Hepatocyte (in vitro differentiated cells): Measurements from ENCODE around the gene DACH2. TPM values are rescaled to one million over a fixed set of nuclear protein-coding genes. Genes with fewer than 3 reads are reported as not detected.
A peak's percentile ranks its signal among the peaks of the same experiment; 100 is the strongest.
"Not testable (repeated sequence)": the region's sequence is repeated elsewhere in the genome, so short reads cannot be mapped to it uniquely, and the experiment has no call there.

Source experiments
- DNase-seq: peaks from one replicate; pipeline ENCODE4 v3.0.0-alpha.2; 2016; ENCODE audit warnings: low spot score
- H2AFZ ChIP-seq: fragments of 200-600 bp; sonication (generic); 2 replicates; pipeline ENCODE4 v1.6.0; 2016; ENCODE audit warnings: antibody characterized with exemption, mild to moderate bottlenecking
- H3K27ac ChIP-seq: fragments of 200-600 bp; sonication (generic); 2 replicates; pipeline ENCODE4 v1.5.1; 2016; ENCODE audit warnings: mild to moderate bottlenecking
- H3K27me3 ChIP-seq: fragments of 200-600 bp; sonication (generic); 2 replicates; pipeline ENCODE4 v1.6.1; 2016
- H3K36me3 ChIP-seq: fragments of 200-600 bp; sonication (generic); replicated peaks from 2 replicates; pipeline ENCODE4 v1.5.1; 2016; ENCODE audit warnings: low read depth; ENCODE audit not compliant: insufficient read depth
- H3K4me1 ChIP-seq: fragments of 200-600 bp; sonication (generic); 2 replicates; pipeline ENCODE4 v1.5.1; 2016; ENCODE audit warnings: mild to moderate bottlenecking, moderate library complexity; ENCODE audit not compliant: insufficient read depth
- H3K4me2 ChIP-seq: fragments of 200-600 bp; sonication (generic); 2 replicates; pipeline ENCODE4 v1.6.0; 2016
- H3K4me3 ChIP-seq: fragments of 200-600 bp; sonication (generic); 2 replicates; pipeline ENCODE4 v1.5.1; 2016; ENCODE audit warnings: mild to moderate bottlenecking
- H3K79me2 ChIP-seq: fragments of 200-600 bp; sonication (generic); 2 replicates; pipeline ENCODE4 v1.6.0; 2017; ENCODE audit warnings: mild to moderate bottlenecking
- H3K9me2 ChIP-seq: fragments of 200-600 bp; sonication (generic); replicated peaks from 2 replicates; pipeline ENCODE4 v1.6.0; 2017; ENCODE audit warnings: mild to moderate bottlenecking; ENCODE audit not compliant: insufficient read depth
- H3K9me3 ChIP-seq: fragments of 200-600 bp; sonication (generic); 2 replicates; pipeline ENCODE4 v1.5.1; 2016; ENCODE audit warnings: low read depth, mild to moderate bottlenecking
- H4K20me1 ChIP-seq: fragments of 200-600 bp; sonication (generic); 2 replicates; pipeline ENCODE4 v1.6.0; 2016; ENCODE audit warnings: mild to moderate bottlenecking; ENCODE audit not compliant: insufficient read depth, poor library complexity, severe bottlenecking
- CTCF ChIP-seq: fragments of 200-600 bp; sonication (generic); IDR thresholded peaks from 2 replicates; pipeline ENCODE4 v1.5.1; 2016; ENCODE audit warnings: antibody characterized with exemption, mild to moderate bottlenecking; ENCODE audit not compliant: poor library complexity
- EZH2 ChIP-seq: fragments of 200-600 bp; sonication (generic); IDR thresholded peaks from 2 replicates; pipeline ENCODE4 v1.6.1; 2016; ENCODE audit warnings: antibody characterized with exemption, mild to moderate bottlenecking, borderline replicate concordance
- EZH2phosphoT487 ChIP-seq: fragments of 200-600 bp; sonication (generic); IDR thresholded peaks from one replicate; pipeline ENCODE4 v1.6.1; 2018; ENCODE audit warnings: antibody characterized with exemption, mild to moderate bottlenecking, low read depth, moderate library complexity; ENCODE audit not compliant: unreplicated experiment, severe bottlenecking
- WGBS: methylation state at CpG from one replicate; pipeline ENCODE4 v1.1.6; 2016; ENCODE audit warnings: low lambda C conversion rate; ENCODE audit errors: missing lambda C conversion rate; 5-methylcytosine and 5-hydroxymethylcytosine counted together
- polyA plus RNA-seq: library from polyadenylated mRNA; unstranded; fragments of >200 nt; fragmentation: Nextera tagmentation; extraction: Ambion mirVana; gene quantifications from 2 replicates; pipeline ENCODE4 v1.2.1, GENCODE V29; 2016
- total RNA-seq: library from RNA; depleted of rRNA; stranded (reverse); fragments of >200 nt; gene quantifications from 2 replicates; pipeline ENCODE4 v1.2.3, GENCODE V29; 2014

DACH2 gene
- total and polyA plus RNA-seq, 2 experiments from 2014 or later: 0.67 to 0.87 TPM

- no peaks in the 10 kb centered on the region for H3K9me2 ChIP-seq
- no peak overlapping the region for H3K4me2 ChIP-seq
- H4K20me1 ChIP-seq: no peaks in the 10 kb centered on the region
- DNase-seq: peak; percentile 39
- no peak overlapping the region for H2AFZ ChIP-seq
- no peak overlapping the region for H3K27ac ChIP-seq
- no peaks in the 10 kb centered on the region for H3K4me1 ChIP-seq
- no peak overlapping the region for H3K4me3 ChIP-seq
- H3K36me3 ChIP-seq: no peaks in the 10 kb centered on the region
- H3K27me3 ChIP-seq: no peaks in the 10 kb centered on the region
- no peaks in the 10 kb centered on the region for H3K9me3 ChIP-seq
- no peaks in the 10 kb centered on the region for H3K79me2 ChIP-seq
- WGBS: 45% methylated on average over 3 of the region's 3 CpGs
- TF ChIP-seq CTCF (peak; percentile 28), EZH2 (no peak)
These were observed 23.1 kb downstream of the DACH2 start for GRCh38 chrX:86171366-86171765.

DNA sequence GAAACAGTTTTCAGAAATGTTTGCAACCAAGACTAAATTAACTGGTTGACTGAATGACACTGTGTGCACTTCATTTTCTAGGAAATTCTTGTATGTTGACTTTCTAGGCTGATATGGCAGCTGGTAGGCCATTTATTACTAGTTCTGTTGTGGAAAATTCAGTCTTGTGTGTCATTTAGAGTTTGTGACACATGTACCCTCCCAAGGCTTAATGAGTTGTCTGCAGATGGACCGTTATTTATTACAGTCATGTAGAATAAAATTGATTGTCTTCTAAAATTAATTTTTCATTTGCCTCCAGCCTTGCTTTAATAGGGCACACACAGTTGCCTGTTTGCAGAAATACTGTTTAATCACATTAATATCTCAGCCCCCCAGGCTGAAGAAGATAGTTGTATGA, 30.7 kb downstream of the DACH2 start:
- DNase-seq: no peak
- TF ChIP-seq EZH2: no peak
- no peak overlapping the region for H3K4me2 ChIP-seq
- no peak overlapping the region for H3K4me3 ChIP-seq
- no peak overlapping the region for H2AFZ ChIP-seq
- no peaks in the 10 kb centered on the region for H4K20me1 ChIP-seq
- H3K9me2 ChIP-seq: no peaks in the 10 kb centered on the region
- no peaks in the 10 kb centered on the region for H3K9me3 ChIP-seq
- H3K27me3 ChIP-seq: no peaks in the 10 kb centered on the region
- WGBS: 70% methylated on average over 1 of the region's 1 CpG
- H3K36me3 ChIP-seq: no peaks in the 10 kb centered on the region
- no peak overlapping the region for H3K27ac ChIP-seq
- H3K4me1 ChIP-seq: no peaks in the 10 kb centered on the region
- no peaks in the 10 kb centered on the region for H3K79me2 ChIP-seq

DNA sequence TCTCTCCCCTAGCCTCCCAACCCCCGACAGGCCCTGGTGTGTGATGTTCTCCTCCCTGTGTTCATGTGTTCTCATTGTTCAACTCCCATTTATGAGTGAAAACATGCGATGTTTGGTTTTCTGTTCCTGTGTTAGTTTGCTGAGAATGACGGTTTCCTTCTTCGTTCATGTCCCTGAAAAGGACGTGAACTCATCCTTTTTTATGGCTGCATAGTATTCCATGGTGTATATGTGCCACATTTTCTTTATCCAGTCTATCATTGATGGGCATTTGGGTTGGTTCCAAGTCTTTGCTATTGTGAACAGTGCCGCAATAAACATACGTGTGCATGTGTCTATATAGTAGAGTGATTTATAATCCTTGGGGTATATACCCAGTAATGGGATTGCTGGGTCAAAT, 33.1 kb downstream of the DACH2 start:
- WGBS: 92% methylated on average over 7 of the region's 7 CpGs
- H3K4me1 ChIP-seq, H3K27ac ChIP-seq, H4K20me1 ChIP-seq, H2AFZ ChIP-seq, H3K36me3 ChIP-seq, H3K27me3 ChIP-seq, H3K9me3 ChIP-seq, H3K79me2 ChIP-seq, DNase-seq, H3K4me3 ChIP-seq, H3K9me2 ChIP-seq, H3K4me2 ChIP-seq: not testable (repeated sequence)

DNA sequence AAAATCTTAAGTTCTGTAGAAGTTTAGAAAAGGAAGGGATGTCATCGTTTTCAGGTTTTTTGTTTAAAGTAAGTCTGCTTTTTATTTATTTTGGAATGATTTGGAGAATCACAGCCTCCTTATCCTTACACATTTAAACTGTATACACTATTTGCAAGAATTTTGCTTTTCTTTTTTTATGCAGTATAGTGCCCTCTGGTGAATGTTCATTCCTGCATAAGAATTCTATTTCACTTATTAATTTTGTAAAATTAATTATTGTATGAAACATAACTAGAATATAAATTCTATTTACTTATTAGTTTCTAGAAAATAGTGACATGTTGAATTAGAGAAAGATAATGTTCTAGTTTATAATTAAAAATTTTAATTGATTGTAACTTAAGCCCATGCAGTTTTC, 44.6 kb downstream of the DACH2 start:
- TF ChIP-seq CTCF: peak; percentile 23
- TF ChIP-seq EZH2phosphoT487: no peak
- no peak for TF ChIP-seq EZH2
- Histone ChIP-seq H3K9me2 (no peaks in the 10 kb centered on the region), H2AFZ (no peak overlapping the region), H3K4me3 (no peak overlapping the region), H3K36me3 (no peaks in the 10 kb centered on the region), H3K9me3 (no peaks in the 10 kb centered on the region), H3K4me1 (no peaks in the 10 kb centered on the region), H3K79me2 (no peaks in the 10 kb centered on the region), H3K4me2 (no peak overlapping the region), H3K27me3 (no peaks in the 10 kb centered on the region), H4K20me1 (no peaks in the 10 kb centered on the region), H3K27ac (no peak overlapping the region)
- DNase-seq: no peak
- 50% methylated on average over 1 of the region's 1 CpG for WGBS

DNA sequence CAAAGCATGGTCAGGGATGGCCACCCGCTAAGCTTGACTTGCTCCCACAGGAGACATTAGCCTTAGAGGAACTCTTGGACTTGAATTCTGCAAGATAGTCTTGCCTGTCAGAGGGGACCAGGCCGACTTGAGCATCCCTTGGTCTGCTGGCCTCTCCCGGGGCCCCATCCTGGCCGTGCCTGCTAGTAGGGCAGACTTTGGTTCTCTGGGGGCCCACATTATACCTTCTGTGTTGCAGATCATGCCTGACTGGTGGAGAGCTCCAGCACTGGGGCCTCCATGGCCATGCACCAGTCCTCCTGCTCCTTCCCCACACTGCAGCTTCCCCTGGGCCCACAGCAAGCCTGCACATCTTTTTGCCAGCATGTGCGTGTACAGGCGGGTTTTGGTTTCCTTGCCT, 46.5 kb downstream of the DACH2 start:
- no peak for TF ChIP-seq EZH2
- no peak for TF ChIP-seq CTCF
- TF ChIP-seq EZH2phosphoT487: no peak
- Histone ChIP-seq H4K20me1 (no peaks in the 10 kb centered on the region), H3K36me3 (no peaks in the 10 kb centered on the region), H3K79me2 (no peaks in the 10 kb centered on the region), H3K9me2 (no peaks in the 10 kb centered on the region), H3K27ac (no peak overlapping the region), H3K4me3 (no peak overlapping the region), H2AFZ (no peak overlapping the region), H3K27me3 (no peaks in the 10 kb centered on the region), H3K4me1 (no peaks in the 10 kb centered on the region), H3K4me2 (no peak overlapping the region), H3K9me3 (no peaks in the 10 kb centered on the region)
- DNase-seq: no peak
- WGBS: 96% methylated on average over 6 of the region's 6 CpGs
